Osteoblast (primary cell): Measurements from ENCODE around the gene ATG7. TPM values are rescaled to one million over a fixed set of nuclear protein-coding genes. Genes with fewer than 3 reads are reported as not detected.

ENCODE experiments used
- DNase-seq: peaks from one replicate; pipeline ENCODE4 v3.0.0; 2011; ENCODE audit warnings: low spot score, mixed read lengths; ENCODE audit not compliant: insufficient read length; ENCODE audit errors: missing footprints
- H2AFZ ChIP-seq: 2 replicates; pipeline ENCODE4 v1.6.0; 2011; ENCODE audit warnings: mild to moderate bottlenecking, low read length
- H3K27ac ChIP-seq: 2 replicates; pipeline ENCODE4 v1.5.1; 2011; ENCODE audit warnings: mild to moderate bottlenecking, low read depth, low read length, moderate library complexity
- H3K27me3 ChIP-seq: 2 replicates; pipeline ENCODE4 v1.6.0; 2012; ENCODE audit warnings: mild to moderate bottlenecking, control low read depth, inconsistent platforms, low read length, moderate library complexity; ENCODE audit not compliant: insufficient read depth
- H3K36me3 ChIP-seq: 2 replicates; pipeline ENCODE4 v1.5.1; 2011; ENCODE audit warnings: mild to moderate bottlenecking, low read length, control low read depth, moderate library complexity; ENCODE audit not compliant: insufficient read depth
- H3K4me1 ChIP-seq: 2 replicates; pipeline ENCODE4 v1.5.1; 2011; ENCODE audit warnings: mild to moderate bottlenecking, low read length, control low read depth, moderate library complexity; ENCODE audit not compliant: insufficient read depth
- H3K4me2 ChIP-seq: 2 replicates; pipeline ENCODE4 v1.6.0; 2011; ENCODE audit warnings: mild to moderate bottlenecking, low read length; ENCODE audit not compliant: insufficient read depth
- H3K4me3 ChIP-seq: fragments of 200-600 bp; sonication (generic); 3 replicates; pipeline ENCODE4 v1.5.1; 2012; ENCODE audit warnings: mild to moderate bottlenecking, low read length, inconsistent platforms; ENCODE audit not compliant: insufficient read depth
- H3K79me2 ChIP-seq: 2 replicates; pipeline ENCODE4 v1.6.0; 2012; ENCODE audit warnings: mild to moderate bottlenecking, low read length, control low read depth, inconsistent platforms; ENCODE audit not compliant: insufficient read depth
- H3K9me3 ChIP-seq: 2 replicates; pipeline ENCODE4 v1.5.1; 2011; ENCODE audit warnings: low read depth, low read length, control low read depth
- H4K20me1 ChIP-seq: 2 replicates; pipeline ENCODE4 v1.6.0; 2012; ENCODE audit warnings: mild to moderate bottlenecking, low read length, control low read depth; ENCODE audit not compliant: insufficient read depth
- CTCF ChIP-seq: IDR thresholded peaks from 2 replicates; pipeline ENCODE4 v1.5.1; 2011; ENCODE audit warnings: mild to moderate bottlenecking, low read depth, low read length, moderate library complexity; ENCODE audit errors: extremely low read depth
- total RNA-seq: library from RNA; depleted of rRNA; stranded (reverse); fragments of >200 nt; gene quantifications from 2 replicates; pipeline ENCODE4 v1.2.3, GENCODE V29; 2012

The ATG7 gene
- total RNA-seq, 1 donor: 93.4 TPM

GRCh38 chr3:11549580-11550140 lies 277.5 kb downstream of the ATG7 start:
- Histone ChIP-seq H3K27ac (peak overlapping the region; percentile 8), H3K27me3 (no peaks in the 10 kb centered on the region), H3K36me3 (peaks cover 3% of the 10 kb centered on the region), H2AFZ (no peak overlapping the region), H3K4me2 (peak overlapping the region; percentile 7), H3K4me3 (no peak overlapping the region), H3K79me2 (peaks cover 15% of the 10 kb centered on the region), H3K4me1 (peaks cover 25% of the 10 kb centered on the region), H3K9me3 (no peaks in the 10 kb centered on the region), H4K20me1 (peaks cover 5% of the 10 kb centered on the region)
- no peak for TF ChIP-seq CTCF
- DNase-seq: no peak

- H3K27ac ChIP-seq: no peak overlapping the region
These were observed 278.8 kb downstream of the ATG7 start for GRCh38 chr3:11551036-11551435.

GRCh38 chr3:11552289-11553264 lies 280.4 kb downstream of the ATG7 start:
- no peak overlapping the region for H3K4me3 ChIP-seq
- H2AFZ ChIP-seq: no peak overlapping the region
- no peaks in the 10 kb centered on the region for H3K9me3 ChIP-seq
- H3K4me1 ChIP-seq: peaks cover 36% of the 10 kb centered on the region
- peaks cover 24% of the 10 kb centered on the region for H3K36me3 ChIP-seq
- no peak for TF ChIP-seq CTCF
- peaks cover 37% of the 10 kb centered on the region for H3K79me2 ChIP-seq
- no peak overlapping the region for H3K4me2 ChIP-seq
- H4K20me1 ChIP-seq: peaks cover 10% of the 10 kb centered on the region
- no peaks in the 10 kb centered on the region for H3K27me3 ChIP-seq
- H3K27ac ChIP-seq: peak overlapping the region; percentile 39
- DNase-seq: no peak

More at GRCh38 chr3:11551036-11551435, 278.8 kb downstream of the ATG7 start:
- Histone ChIP-seq H3K79me2 (peaks cover 29% of the 10 kb centered on the region), H3K36me3 (peaks cover 14% of the 10 kb centered on the region), H3K9me3 (no peaks in the 10 kb centered on the region), H3K4me1 (peaks cover 24% of the 10 kb centered on the region), H3K4me2 (no peak overlapping the region), H3K27me3 (no peaks in the 10 kb centered on the region), H3K4me3 (no peak overlapping the region), H2AFZ (no peak overlapping the region), H4K20me1 (peaks cover 5% of the 10 kb centered on the region)
- no peak for DNase-seq
- TF ChIP-seq CTCF: no peak
